HFF-Myc (cell line): Measurements from ENCODE around the gene STOML3.

ENCODE experiments used
- DNase-seq: peaks from one replicate; pipeline ENCODE4 v3.0.0-alpha.2; 2011; ENCODE audit warnings: low read depth; ENCODE audit errors: extremely low read depth
- H3K4me3 ChIP-seq: replicated peaks from 2 replicates; pipeline ENCODE4 v1.5.1; 2011; ENCODE audit warnings: low read depth, mild to moderate bottlenecking, control low read depth, low read length
- CTCF ChIP-seq: IDR thresholded peaks from 2 replicates; pipeline ENCODE4 v1.5.1; 2012; ENCODE audit warnings: mild to moderate bottlenecking, low read depth, low read length, control low read depth; ENCODE audit errors: missing control alignments

The STOML3 gene

GRCh38 chr13:38933786-38934185, 56.8 kb downstream of the STOML3 start:
- TF ChIP-seq CTCF, result no peak
- H3K4me3 ChIP-seq, result no peak overlapping the region
- DNase-seq, result no peak

GRCh38 chr13:38922170-38922569, 68.5 kb downstream of the STOML3 start:
- no peak overlapping the region for H3K4me3 ChIP-seq
- DNase-seq, result no peak
- no peak for TF ChIP-seq CTCF

GRCh38 chr13:38921081-38921480, 69.5 kb downstream of the STOML3 start:
- H3K4me3 ChIP-seq, result no peak overlapping the region
- TF ChIP-seq CTCF, result no peak
- DNase-seq, result no peak
